ENCODE results near the gene STXBP2. TPM values are rescaled to one million over a fixed set of nuclear protein-coding genes. Genes with fewer than 3 reads are reported as not detected.

The STXBP2 gene
- total RNA-seq, 1 donor from 2014 or later = 9.7 TPM

- no peak for DNase-seq
- intact Hi-C loops (cut with micrococcal nuclease) = no loop called here
These were observed 7.6 kb downstream of the STXBP2 start for GRCh38 chr19:7644550-7644877.

GRCh38 chr19:7645163-7645562, 8.3 kb downstream of the STXBP2 start:
- intact Hi-C loops (cut with micrococcal nuclease) = no loop called here
- no peak for DNase-seq
- ATAC-seq = no peak

More at GRCh38 chr19:7644550-7644877, 7.6 kb downstream of the STXBP2 start:
- no peak for ATAC-seq

GRCh38 chr19:7645656-7646425, 8.9 kb downstream of the STXBP2 start:
- no peak for DNase-seq
- intact Hi-C loops (cut with micrococcal nuclease) = no loop called here
- no peak for ATAC-seq

- DNase-seq = no peak
- intact Hi-C loops (cut with micrococcal nuclease) = no loop called here
- no peak for ATAC-seq
These were observed 9.5 kb downstream of the STXBP2 start for GRCh38 chr19:7646426-7646700.

DNA sequence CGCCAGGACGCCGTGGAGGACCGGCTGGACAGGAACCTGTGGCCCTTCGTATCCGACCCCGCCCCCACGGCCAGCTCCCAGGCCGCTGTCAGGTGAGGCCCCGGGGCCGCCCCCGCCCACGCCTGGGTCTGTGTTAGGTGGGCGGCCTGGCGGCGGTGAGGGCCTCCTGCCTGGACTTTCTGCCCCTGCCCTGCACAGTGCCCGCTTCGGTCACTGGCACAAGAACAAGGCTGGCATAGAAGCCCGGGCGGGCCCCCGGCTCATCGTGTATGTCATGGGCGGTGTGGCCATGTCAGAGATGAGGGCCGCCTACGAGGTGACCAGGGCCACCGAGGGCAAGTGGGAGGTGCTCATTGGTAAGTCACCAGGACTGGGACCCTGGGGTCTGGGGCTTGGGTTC, 10.2 kb downstream of the STXBP2 start:
- DNase-seq (no peak), ATAC-seq (no peak)

GRCh38 chr19:7648265-7649014, 11.5 kb downstream of the STXBP2 start:
- intact Hi-C loops (cut with micrococcal nuclease) = no loop called here
- ATAC-seq = peak; percentile 43
- no peak for DNase-seq

More for the DNA sequence above, 10.2 kb downstream of the STXBP2 start:
- intact Hi-C loops (cut with micrococcal nuclease) = no loop called here

DNA sequence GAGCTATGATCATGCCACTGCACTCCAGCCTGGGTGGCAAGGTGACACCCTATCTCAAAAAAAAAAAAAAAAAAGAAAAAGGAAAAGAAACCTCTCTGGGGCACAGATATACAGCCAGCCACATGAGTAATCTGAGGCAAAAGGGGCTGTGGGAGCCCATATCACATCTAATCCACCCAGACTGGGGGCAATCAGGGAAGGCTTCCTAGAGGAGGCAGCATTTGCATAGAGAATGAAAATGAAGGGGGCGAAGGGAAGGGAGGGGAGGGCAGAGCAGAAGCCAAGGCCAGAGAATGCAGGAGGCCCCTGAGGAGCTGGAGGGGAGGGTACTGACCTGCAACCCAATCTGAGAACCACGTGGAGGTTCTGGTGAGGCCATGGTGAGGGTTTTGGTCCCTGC, 13.2 kb downstream of the STXBP2 start:
- intact Hi-C loops (cut with micrococcal nuclease) = no loop called here
- ATAC-seq (no peak), DNase-seq (no peak)

- intact Hi-C loops (cut with micrococcal nuclease) = no loop called here
- DNase-seq (peak; percentile 89), ATAC-seq (peak; percentile 84)
These were observed 15.2 kb downstream of the STXBP2 start for GRCh38 chr19:7652061-7652641.

DNA sequence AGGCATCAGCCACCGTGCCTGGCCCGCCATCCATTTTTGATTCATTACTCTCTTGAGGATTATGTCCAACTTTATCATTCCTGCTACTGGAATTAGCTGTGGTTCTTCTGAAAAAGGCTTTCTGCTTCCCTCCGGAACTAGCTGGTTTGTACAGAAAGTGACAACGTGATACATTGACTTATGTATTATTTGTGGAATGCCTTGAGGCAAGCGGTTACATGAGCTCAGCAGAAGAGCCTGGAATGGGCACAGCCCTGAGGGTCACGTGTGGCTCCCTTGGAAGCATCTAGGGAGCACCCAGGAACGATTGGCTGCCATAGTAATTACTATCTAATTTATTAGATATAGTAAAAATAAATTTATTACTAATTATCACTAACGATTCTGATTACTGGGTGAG, 17.5 kb downstream of the STXBP2 start:
- intact Hi-C loops (cut with micrococcal nuclease) = no loop called here
- ATAC-seq = no peak
- no peak for DNase-seq

- ATAC-seq (no peak), DNase-seq (no peak)
- intact Hi-C loops (cut with micrococcal nuclease) = no loop called here
These were observed 18.7 kb downstream of the STXBP2 start for GRCh38 chr19:7655581-7655980.

DNA sequence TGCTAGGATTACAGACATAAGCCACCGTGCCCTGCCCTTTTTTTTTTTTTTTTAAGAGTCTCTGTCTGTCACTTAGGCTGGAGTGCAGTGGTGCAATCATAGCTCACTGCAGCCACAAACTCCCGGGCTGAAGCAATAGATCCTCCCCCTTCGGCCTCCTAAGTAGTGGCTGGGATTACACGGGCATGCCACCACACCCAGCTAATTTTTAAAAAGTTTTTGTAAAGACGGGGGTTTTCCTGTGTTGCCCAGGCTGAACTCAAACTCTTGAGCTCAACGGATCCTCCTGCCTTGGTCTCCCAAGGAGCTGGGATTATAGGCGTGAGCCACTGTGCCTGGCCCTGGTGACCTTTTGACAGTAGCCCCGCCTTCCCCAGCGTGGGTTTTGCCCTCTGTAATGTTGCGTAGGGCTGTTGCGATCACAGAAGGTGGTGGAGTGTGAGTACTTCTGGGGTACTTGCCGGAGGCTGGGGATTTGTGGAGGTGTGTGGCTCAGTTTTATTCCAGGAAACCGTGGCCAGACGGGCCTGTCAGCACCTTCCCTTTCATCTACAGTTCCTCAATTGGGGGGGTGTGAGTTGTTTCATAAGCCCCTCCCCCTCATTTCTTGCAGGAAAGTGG, 20.3 kb downstream of the STXBP2 start:
- DNase-seq (no peak), ATAC-seq (peak; percentile 59)
- intact Hi-C loops (cut with micrococcal nuclease) = no loop called here

- DNase-seq = no peak
- intact Hi-C loops (cut with micrococcal nuclease) = no loop called here
- no peak for ATAC-seq
These were observed 21.3 kb downstream of the STXBP2 start for GRCh38 chr19:7658219-7658686.

GRCh38 chr19:7661744-7662538, 25.0 kb downstream of the STXBP2 start:
- intact Hi-C loops (cut with micrococcal nuclease) = no loop called here
- DNase-seq (no peak), ATAC-seq (no peak)

DNA sequence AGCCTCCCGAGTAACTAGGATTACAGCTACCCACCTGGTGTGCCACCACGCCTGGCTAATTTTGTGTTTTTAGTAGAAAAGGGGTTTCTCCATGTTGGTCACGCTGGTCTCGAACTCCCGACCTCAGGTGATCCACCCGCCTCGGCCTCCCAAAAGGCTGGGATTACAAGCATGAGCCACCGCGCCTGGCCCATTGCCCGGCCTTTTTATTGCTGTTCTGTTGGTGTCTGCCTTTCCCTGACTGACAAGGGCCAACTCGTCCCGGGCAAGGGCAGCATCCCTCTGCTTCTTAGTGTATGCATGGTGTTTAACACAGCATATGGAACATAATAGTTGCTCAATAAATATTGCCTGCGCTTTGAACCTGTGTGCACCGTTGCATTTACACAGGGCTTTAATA, 25.7 kb downstream of the STXBP2 start:
- ATAC-seq (no peak), DNase-seq (no peak)
- intact Hi-C loops (cut with micrococcal nuclease) = no loop called here

GRCh38 chr19:7663706-7664105, 26.8 kb downstream of the STXBP2 start:
- ATAC-seq (no peak), DNase-seq (no peak)
- intact Hi-C loops (cut with micrococcal nuclease) = no loop called here

DNA sequence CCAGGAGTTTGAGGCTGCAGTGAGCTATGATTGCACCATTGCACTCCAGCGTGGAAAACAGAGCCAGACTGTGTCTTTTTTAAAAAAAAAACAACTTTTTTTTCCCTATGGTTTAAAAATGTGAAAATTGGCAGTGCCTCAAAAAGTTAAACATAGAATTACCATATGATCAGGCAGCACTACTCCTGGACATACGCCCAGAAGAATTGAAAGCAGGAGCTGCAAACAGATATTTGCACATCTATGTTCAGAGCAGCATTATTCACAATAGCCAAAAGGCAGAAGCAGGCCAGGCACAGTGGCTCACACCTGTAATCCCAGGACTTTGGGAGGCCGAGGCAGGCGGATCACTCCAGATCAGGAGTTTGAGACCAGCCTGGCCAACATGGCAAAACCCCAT, 28.2 kb downstream of the STXBP2 start:
- intact Hi-C loops (cut with micrococcal nuclease) = no loop called here
- no peak for ATAC-seq

DNA sequence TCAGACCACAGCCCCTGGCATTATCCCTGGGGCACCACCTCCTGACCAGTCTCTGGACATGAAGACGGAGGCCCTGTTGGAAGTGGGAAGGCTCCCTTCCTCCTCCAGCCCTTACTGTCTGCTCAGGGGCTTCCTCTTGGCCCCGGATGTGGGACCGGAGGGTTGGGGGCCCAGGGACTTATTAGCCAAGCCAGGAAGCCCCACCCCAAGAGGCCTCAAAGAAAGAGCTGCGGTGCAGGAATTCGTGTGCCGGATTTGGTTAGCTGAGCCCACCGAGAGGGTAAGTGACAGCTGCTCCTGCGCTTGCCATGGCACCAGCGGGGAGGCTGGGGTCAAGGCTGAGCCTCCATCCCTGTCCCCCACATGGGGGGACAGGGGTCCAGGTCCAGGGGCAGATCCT, 31.9 kb downstream of the STXBP2 start, which contains the start of gene RETN:
TSS of gene RETN (plus strand) at position 208 of the 400 bp plus-strand sequence. CDS start 278 bp downstream, outside the sequence.
- intact Hi-C loops (cut with micrococcal nuclease) = no loop called here
- ATAC-seq (no peak), DNase-seq (no peak)

More for the DNA sequence above, 28.2 kb downstream of the STXBP2 start:
- DNase-seq = no peak

DNA sequence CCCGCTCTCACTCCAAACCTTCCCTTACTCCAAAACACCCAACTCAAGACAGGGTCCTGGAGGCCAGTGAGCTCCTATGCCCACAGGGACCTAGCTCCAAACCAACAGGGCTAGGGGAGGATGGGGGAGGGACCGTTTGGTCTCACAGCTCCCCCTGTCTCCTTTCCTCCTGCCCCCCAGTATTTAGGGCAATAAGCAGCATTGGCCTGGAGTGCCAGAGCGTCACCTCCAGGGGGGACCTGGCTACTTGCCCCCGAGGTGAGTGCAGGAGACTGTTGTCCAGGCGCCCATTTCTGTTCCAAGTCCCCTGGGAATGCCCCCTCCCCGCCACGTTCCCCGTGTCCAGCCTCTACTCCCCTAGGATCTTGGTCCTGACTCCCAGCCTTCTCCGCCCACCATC, 32.7 kb downstream of the STXBP2 start:
- intact Hi-C loops (cut with micrococcal nuclease) = no loop called here
- no peak for ATAC-seq
- DNase-seq = no peak

- intact Hi-C loops (cut with micrococcal nuclease) = no loop called here
- DNase-seq = no peak
- no peak for ATAC-seq
These were observed 33.4 kb downstream of the STXBP2 start for GRCh38 chr19:7670150-7670783.

Measured in left ventricle myocardium superior (tissue), 1 donor.